HG03060 (cell line): Measurements from ENCODE around the gene C14orf132.

ENCODE experiments used
- ATAC-seq: cut with Tn5 transposase; IDR thresholded peaks from one replicate; pipeline ENCODE4 v1.9.1; 2021; ENCODE audit warnings: low read depth, moderate number of reproducible peaks; ENCODE audit not compliant: unreplicated experiment

The C14orf132 gene

DNA sequence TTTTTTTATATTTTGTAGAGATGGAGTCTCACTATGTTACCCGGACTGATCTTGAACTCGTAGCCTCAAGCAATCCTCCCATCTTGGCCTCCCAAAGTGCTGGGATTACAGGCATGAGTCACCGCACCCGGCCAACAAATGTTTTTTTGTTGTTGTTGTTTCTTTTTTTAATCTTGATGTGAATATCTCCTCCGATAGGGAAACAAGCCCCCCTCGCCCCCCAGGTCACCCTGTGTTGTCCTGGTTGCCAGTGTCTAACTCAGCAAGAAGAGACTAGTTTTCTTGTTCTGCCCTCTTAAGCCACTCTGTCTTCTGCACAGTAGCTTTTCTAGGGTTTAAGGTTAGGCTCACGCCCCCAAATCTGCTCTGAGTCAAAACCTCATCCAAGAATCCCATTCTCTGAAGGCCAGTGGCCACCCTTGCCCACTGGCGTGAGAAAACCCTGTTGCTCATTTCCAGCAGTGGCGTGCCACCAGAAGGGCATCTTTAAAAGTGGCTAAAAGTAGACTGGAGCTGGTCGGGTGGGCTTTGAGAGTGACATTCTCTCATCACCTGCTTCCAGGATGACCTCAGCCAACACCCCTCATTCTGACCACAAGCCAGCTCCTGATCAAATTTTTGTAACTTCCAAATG, 42.7 kb downstream of the C14orf132 start:
- no peak for ATAC-seq

DNA sequence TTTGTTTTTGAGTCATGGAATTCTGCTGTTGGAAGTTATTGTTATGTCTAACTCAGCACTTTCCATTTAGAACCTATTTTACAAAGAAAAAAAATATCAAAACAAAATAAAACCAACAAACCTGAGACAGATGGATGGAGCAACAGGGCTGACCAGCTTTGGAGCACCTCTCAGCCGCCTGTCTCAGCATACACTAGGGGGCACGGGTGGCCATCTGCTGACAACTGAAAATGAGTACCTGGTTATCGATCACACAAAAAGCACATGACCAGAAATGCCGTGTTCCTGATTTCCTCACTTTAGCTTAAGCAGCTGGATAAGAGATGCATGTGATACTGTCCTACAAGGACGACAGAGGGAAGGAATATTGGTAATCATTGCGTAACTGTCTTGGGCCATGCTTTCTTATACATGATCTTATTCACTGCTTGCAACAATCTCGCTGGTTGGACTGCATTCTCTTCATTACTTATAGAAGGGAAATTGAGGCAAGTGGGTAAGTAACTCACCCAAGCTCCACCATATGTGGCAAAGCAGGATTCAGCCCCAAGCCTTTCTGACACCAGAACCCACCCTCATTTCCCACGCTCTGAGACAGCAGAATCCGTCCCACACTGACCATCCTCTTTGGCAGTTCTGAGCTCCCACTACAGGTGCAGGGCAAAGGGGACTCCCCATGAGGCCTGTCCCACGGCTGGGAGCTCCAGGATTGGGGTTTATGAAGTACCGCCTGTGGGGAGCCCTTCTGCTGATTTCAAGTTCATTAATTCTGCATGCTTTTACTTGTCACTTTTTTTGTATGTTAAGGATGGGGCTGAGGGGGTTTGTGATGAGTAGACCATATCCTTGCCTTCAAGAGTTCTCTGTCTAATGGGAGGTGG, 43.5 kb downstream of the C14orf132 start:
- ATAC-seq, result no peak

DNA sequence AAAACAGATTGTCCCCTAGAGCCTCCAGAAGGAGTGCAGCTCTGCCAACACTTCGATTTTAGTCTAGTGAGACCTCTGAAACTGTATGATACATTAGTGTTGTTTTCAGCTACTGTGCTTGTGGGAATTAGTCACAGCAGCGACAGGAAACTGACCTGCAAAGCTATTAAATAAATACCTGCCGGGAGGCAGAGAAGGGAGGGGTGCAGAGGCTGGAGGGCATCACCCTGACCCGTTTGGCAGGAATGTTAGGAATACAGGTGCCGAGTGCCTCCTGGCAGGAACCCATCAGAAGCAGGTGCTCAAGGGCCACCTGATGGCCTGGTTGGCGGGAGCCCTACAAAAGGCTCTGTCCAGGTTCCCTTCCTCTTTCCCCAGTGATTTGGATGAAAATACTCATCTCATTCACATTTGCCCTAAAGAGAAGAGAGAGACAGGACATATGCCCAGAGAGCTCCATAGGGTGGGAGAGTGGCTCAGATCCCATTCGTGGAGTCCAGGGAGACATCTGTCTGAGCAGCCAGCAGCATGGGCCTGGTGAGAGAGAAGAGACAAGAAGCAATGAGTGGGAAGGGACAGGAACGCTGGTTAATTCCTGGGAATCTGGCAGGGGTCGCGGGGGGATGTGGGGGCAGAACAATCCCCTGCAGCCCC, 44.6 kb downstream of the C14orf132 start:
- no peak for ATAC-seq

DNA sequence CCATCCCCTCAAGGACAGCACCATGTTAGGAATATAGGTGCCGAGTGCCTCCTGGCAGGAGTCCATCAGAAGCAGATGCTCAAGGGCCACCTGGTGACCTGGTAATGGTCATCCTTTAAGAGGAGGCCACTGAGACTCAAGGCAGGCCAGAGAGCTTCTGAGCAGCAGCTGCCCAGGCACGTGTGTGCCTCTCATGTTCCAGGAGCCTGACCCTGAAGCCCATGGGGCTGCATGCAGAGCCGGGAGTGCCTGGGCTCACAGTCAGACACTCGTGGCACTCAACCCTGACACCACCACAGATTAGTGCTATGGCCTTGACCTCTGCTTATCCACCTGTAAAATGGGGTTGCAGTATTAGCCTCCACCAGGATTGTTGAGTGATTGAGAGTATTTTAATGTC, 45.6 kb downstream of the C14orf132 start:
- ATAC-seq, result no peak

DNA sequence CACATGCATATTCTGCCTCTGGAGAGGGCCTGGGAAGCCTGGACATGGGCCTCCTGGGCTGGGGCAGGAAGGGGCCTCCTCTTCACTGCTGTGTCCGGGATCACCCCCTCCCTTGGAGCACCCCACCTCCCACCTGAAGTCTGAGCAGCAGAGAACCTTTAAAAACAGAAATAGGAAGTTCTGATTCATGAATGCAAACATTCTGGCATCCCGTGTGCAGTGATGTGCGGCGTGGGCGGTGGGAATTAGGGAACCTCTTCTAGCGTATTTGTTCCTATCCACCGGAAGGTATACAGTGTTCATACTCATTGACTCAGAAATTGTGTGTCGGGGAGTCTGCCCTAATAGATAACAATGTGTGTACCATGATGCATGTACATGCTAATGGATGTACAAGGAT, 46.2 kb downstream of the C14orf132 start:
- ATAC-seq, result no peak

DNA sequence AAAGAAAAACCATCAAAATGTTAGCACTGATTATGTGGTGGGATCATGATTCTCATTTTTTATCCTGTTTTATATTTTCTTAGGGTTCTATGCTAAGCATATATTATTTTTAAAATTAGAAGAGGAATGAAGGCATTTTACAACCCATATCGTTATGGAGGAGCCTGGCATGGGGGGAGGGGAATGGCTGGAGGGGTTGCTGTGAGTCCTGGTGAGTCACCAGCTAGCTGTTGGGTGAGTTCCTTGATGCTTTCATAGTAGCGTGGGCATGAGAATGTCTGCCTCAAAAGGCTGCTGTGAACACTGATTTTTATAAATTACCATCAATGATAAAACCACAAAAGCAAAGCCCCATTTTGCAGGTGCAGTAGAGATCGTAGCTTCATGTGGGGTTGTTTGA, 46.9 kb downstream of the C14orf132 start:
- ATAC-seq, result no peak

DNA sequence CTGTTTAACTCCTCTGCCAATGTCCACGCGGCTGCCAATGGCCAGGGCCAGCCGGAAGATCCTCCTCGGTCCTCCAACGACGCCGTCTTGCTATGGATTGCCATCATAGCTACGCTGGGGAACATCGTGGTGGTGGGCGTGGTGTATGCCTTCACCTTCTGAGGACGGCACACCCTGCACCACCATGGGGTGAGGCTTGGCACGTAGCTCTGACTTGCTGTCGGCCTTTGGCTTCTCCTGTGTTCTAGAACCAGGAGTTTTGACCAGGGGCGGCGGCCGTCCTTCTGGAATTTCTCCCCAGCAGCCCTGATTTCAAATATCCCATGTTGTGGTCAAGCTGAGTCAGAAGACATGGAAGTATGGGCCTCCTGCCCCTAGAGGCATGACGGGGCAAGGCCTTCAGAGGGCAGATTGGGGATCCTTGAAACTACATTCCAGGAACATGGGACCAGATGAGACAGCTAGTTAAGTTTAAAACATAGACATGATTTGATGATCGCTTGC, 47.5 kb downstream of the C14orf132 start:
- no peak for ATAC-seq

DNA sequence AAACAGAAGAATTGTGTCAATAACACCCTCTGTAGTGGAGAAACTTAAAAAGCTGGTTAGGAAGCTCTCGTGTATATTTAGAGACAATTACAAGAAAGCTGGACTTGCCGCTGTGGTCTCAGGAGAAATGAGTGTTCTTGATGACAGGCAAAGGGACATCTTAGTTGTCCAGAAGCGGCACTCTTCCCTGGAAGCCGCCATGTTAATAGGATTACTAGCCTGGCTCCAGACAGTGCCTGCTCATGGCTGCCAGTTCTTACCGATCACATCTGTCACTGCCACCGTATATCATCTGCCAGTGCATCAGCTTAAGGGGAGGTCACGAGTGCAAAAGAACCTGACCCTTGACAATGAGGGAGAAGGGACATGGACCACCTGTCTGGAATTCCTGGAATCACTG, 48.9 kb downstream of the C14orf132 start:
- no peak for ATAC-seq

DNA sequence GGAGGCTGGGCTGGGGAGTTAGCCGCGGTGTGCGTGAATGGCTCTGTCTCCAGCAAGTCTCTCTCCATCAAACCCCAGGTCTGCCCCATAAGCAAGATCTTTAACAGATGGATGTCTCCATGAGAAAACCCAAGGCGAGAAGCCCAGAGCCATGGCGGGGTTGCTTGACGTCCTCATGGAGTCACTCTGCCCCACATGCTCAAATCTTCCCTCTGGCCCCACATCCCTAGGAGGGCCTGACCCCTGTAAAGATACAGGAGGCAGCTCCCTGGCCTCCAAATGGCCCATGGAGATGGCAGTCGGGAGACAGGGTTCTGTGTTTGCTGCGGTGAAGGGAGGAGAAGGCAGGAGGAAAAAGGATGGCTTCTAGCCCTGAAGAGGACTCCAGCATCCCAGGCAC, 49.3 kb downstream of the C14orf132 start:
- no peak for ATAC-seq

DNA sequence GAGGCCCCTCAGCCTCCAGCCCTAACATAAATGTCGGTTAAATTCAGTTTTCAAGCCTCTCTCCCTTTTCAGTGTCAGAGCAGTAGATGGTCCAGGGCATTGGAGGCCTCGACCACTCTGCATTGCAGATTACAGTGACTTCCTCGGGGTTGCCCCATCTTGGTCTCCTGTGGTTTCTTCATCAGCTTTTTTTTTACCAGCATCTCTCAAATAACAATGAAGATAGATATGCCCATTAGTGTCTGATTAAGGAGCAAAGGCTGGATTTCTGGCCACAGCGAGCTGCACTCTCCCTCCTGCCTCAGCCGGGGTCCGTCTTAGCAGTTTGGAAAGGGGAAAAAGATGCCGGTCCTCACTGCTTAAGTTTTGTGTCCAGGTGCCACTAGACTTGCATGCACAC, 49.7 kb downstream of the C14orf132 start:
- no peak for ATAC-seq

DNA sequence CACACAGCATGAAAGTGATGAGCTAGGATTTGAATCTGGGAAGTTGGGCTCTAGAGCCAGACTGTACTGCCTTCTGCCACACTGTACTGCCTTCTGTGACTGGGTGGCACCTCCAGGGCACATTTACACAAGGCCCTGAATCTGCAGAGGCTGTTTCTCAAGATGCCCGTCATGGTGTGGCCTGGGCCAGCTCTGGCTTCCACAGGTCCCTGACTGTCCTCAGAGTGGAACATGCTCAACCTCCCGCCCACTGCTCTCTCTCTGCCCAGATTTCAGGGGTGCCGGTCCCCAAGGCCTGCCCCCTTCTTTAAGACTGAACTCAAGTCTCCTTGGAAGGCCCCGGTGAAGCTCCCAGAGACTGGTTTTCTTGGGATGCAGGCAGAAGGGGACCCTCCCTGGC, 50.2 kb downstream of the C14orf132 start:
- ATAC-seq, result no peak

DNA sequence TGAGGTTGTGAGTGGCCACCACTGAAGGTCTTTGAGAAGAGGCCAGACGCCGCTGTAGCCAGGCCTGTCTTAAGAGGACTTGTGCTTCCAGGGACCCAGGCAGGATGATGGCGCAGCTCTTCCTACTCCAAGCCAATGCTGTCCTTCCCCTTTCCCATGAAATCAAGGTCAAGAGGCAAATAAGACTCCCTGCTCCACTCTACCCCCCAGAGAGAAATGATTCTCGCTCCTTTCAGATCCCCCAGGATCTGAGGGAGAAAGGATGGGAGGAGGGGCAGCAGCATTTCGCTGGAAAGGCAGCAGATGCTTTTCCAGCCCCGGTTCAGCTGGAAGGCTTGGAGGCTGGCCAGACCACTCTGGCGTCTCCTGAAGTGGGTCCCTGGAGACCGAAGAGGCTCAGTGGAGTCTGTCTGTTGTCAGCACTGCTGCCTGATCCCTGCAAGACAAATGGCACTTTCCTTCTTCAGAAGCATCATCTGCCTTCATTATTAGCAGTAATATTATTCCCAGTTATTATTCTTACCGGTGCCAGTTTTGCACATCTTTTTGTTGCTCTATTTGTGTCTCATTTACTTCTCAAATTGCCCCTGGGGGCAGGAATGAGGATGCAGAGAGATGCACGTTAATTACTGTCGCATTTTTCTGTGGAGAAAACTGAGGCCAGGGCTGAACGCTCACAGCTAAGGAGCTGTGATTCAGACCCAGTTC, 51.4 kb downstream of the C14orf132 start:
- no peak for ATAC-seq

DNA sequence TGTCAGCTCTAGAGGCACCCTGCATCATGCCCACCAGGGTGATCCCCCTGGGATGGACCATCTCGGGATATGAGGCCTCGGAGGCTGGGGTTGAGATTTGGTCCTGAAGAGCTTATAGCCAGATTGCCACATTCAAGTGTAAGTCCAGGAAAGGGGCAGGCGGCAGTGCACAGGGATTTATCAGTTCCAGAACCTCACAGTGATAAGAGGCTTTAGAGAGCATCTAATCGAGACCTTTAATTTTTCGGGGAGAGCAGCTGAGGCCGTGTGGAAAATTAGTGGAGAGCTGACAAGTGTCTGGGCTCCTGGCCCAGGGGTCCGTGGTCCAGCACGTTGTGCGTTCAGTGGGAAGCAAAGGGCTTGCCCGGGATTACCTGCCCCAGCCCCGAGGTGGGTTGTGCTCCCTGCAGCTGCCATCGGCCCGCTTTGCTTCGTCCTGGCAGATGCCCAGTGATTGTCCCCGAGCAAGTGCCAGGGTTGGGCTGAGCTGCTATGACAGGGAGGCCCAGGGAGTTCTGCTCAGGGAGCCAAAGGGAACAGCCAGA, 52.1 kb downstream of the C14orf132 start:
- ATAC-seq, result no peak

DNA sequence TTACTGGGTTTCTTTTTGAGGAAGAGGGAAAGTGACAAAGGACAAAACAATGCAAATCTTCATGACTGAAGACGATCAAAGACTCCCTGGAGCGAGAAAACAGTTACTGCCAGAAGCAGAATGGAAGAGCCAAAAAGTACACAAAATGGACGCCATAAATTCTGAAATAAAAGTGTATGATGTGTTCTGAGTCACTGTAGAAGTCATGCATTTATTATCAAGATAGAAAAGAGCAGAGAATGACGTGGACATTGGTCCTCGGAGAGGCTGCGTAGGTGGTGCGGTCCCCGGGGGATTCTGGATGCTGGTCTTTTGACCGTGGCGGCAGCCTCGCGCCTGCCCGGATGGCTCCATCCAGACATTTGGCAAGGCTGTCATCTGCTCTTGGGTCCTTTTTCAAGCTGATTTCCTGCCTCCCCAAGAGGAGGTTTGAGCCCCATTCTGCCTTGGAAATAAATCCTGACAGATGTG, 52.8 kb downstream of the C14orf132 start:
- ATAC-seq, result no peak

DNA sequence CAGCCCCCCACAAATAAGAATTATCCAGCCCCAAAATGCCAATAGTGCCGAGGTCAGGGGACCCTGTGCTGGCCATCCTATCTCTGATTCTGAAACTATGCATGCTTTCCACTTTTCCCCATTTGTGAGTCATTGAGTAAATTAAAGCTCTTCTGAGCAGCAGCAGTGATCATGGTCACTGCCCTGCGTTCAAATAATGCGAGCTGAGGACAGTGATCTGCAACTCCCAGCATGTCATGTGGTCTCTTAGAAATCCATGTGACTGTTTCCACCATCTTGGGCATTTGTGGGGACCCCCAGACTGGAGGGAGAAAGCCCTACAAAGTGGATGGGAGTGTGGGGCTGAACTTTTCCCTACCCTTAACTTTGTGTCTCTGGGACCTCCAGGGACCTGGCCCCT, 53.8 kb downstream of the C14orf132 start:
- ATAC-seq, result no peak

DNA sequence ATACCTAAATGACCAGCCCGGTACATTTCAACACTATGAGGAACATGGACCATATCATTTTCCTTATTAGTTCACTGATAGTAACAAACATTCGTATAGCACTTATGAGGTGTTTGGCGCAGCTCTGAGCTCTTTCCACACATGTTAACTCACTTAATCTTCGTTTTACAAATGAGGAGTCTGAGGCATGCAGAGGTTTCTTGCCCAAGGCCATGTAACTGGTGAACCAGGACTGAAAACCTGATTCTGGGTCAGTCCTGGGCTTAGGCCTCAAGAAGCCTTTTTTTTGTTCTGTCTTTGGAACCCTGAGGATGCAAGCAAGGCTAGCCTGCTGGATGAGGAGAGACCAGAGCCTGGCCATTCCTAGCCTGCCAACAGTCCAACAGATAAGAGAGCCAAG, 55.0 kb downstream of the C14orf132 start:
- ATAC-seq, result no peak

DNA sequence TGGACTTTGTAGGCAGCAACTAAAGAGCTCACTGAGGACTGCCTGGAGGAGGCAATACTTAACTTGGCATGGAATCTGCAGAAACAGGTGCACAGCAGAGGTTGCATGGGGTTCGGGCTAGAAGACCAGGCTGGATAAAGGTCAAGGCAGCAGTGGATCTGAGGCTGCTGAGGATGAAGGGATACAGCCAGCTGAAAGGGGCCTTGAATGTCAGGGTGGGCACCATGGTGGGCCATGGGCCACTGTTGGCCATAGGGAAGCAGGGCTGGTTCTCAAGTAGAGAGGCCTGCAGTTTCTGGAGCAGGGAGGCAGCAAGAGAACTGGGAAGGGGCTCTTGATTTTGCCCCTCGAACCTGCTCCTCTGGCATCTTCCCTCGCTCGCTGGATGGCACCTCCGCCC, 55.5 kb downstream of the C14orf132 start:
- no peak for ATAC-seq

DNA sequence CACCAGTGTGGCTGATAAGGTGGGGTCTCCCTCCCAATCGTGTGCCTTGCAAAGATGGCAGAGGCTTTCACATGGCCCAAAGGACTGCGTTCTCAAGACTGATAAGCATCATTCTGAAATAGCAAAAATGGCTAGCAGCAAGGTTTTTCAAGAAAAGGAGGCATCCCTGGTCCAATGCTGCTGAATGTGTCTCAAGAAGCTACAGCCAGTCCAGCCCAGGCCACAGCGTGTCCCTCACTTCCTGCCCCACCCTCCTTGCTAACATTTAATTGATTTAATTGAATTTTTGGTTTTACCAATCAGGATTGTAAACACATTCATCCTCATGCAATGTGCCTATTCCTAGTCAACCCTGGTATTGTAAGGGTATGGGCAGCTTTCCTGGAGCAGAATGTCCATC, 55.9 kb downstream of the C14orf132 start:
- no peak for ATAC-seq

DNA sequence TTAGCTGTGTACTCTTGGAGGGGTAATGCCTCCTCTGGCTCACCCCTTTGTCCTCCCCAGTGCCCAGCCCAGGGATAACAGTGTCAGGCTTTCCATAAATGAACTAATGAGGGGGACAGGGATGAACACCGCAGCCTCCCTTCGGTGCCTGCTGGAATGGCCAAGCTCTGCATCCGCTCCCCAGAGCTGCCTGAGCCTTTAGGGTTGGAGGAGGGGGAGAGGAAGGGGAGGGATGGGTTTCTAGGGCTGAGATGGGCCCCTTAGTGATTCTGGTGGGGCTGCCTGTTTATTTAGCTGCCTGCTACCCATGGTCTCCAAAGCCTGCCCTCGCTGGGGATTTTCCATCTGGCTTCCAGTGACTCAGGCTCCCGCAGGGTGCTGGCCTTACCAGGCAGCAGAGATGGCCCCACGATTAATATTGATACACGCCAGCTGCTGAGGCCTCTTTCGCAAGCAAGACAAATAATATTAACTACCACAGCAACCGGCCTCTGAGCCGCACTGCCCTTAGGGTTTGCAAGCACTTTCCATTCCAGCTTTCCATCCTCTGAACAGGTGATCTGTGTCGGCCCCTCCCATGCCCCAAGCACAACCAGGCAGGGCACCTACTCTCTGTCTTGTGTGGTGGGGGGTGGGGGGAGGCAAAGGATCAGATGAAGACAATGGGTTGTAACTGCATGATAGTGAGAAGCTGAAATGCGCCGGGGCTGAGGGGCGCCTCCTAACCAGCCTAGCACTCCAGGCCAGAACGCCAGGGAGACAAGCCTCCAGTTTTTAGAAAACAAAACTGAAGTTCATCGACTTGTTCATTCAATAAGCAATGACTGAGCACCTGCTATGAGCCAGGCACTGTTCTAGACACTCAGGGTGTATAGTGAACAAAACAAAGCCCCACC, 56.7 kb downstream of the C14orf132 start:
- ATAC-seq, result no peak
